ENCODE results near the gene DGKE.

- no peak for TF ChIP-seq CTCF (conservative IDR thresholded peaks at IDR 0.05 in 1 of 2, IDR thresholded peaks at IDR 0.05 in 1 of 2; ENCODE audit: extremely low read depth in 1 of 2, insufficient read depth in 1 of 2, low read depth in 1 of 2, low read length in 2 of 2)
- no peak for TF ChIP-seq EZH2 (IDR thresholded peaks at IDR 0.05; ENCODE audit: borderline replicate concordance, low read length)
These were observed 27.0 kb upstream of the DGKE start for GRCh38 chr17:56806949-56807348.

Data from mammary epithelial cell (primary cell).